GM18873 (cell line): ENCODE data around the gene PRR36.
A peak's percentile ranks its signal among the peaks of the same experiment; 100 is the strongest.

Experiments used
- ATAC-seq: cut with Tn5 transposase; IDR thresholded peaks from one replicate; pipeline ENCODE4 v1.9.1; 2021; ENCODE audit warnings: mild to moderate bottlenecking, moderate library complexity, moderate number of reproducible peaks; ENCODE audit not compliant: unreplicated experiment, low FRiP score

The PRR36 gene

GRCh38 chr19:7848779-7849457, 25.3 kb downstream of the PRR36 start:
- ATAC-seq: no peak

DNA sequence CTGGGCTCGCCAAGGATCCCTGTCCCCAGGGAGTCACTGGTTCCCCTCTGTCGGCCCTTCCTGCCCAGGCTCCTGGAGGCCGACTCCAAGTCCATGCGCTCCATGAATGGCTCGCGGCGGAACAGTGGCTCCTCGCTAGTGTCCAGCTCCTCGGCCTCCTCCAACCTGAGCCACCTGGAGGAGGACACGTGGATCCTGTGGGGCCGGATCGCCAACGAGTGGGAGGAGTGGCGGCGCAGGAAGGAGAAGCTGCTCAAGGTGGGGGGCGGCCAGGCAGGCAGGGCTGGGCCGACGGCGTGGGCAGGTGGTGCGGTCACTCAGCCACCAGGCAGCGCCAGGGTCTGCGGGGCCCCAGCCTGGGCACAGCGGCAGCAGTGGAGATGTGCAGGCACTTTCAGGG, 26.5 kb downstream of the PRR36 start:
- no peak for ATAC-seq

- ATAC-seq: no peak
These were observed 28.0 kb downstream of the PRR36 start for GRCh38 chr19:7846155-7846646.

- ATAC-seq: no peak
These were observed 28.6 kb downstream of the PRR36 start for GRCh38 chr19:7845390-7846154.

DNA sequence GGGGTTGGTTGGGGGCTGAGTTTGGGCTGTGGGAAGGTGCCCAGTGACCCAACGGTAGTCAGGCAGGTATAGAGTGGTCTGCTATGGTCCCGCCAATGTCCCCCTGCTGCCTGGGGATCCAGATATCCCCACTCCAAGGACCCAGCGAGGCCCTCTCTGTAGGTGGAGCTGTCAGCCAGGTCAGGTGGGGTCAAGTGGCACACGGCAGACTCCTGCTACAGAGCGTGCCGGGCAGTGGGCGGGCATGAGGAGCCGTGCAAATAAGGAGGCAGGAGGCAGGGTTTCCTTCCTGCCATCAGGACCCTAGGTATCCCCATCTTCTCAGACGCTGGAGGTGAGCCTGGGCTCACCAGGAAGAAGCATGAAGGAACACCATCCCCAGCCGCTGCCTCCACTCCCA, 29.2 kb downstream of the PRR36 start:
- no peak for ATAC-seq

- no peak for ATAC-seq
These were observed 29.8 kb downstream of the PRR36 start for GRCh38 chr19:7844405-7844804.

DNA sequence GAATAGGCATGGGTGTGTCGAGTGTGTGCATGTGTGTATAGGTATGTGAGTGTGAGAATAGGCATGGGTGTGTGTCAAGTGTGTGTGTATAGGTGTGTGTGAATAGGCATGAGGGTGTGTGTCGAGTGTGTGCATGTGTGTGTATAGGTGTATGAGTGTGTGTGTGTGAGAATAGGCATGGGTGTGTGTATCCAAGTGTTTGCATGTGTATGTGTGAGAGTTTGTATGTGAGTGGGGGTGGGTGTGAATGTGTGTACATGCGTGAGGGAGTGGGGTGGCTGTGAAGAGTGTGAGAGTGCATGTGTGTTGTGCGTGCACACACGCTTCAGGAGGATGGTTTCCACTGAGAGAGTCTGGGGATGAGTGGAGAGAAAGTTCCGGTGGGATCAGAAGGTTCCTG, 30.7 kb downstream of the PRR36 start:
- ATAC-seq: no peak

DNA sequence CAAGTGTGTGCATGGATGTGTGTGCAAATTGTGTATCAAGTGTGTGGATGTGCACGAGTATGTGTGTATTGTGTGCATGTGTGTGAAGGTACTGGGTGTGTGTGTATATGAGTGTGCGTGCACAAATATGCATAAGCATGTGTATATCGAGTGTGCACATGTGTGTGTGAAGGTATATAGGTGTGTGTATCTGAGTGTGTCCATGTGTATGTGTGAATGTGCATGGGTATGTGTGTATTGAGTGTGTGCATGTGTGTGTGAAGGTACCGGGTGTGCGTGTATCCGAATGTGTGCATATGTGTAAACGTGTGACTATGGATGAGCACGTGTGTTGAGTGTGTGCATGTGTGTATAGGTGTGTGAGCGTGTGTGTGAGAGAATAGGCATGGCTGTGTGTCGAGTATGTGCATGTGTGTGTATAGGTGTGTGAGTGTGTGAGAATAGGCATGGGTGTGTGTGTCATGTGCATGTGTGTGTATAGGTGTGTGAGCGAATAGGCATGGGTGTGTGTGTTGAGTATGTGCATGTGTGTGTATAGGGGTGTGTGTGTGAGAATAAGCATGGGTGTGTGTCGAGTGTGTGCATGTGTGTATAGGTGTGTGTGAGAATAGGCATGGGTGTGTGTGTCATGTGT, 31.4 kb downstream of the PRR36 start:
- ATAC-seq: no peak

GRCh38 chr19:7841751-7842660, 32.2 kb downstream of the PRR36 start:
- ATAC-seq: no peak

DNA sequence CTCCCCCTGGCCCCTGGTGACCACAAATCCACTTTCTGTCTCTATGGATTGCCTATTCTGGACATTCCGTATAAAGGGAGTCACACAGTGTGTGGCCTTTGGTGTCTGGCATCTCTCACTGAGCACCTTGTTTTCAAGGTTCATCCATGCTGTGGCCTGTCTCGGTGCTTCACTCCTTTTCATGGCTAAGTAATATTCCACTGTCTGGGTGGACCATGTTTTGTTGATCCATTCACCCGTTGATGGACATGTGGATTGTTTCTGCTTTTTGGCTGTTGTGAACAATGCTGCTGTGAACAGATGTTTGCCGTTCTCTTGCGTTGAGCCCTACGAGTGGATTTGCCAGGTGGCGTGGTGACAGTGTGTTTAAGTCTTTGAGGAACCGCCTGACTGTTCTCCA, 33.6 kb downstream of the PRR36 start:
- no peak for ATAC-seq

DNA sequence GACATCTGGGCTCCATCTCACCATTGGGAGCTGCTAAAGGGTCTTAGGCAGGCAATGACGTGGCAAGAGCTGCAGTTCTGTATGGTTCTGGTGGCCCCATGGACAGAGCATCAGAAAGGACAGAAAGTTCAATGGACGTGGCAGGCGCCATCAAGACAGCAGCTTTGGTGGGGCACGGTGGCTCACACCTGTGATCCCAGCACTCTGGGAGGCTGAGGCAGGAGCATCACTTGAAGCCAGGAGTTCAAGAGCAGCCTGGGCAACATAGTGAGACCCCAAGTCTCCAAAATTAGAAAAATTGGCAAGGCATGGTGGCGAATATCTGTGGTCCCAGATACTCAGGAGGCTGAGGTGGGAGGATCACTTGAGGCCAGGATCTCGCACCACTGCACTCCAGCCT, 34.7 kb downstream of the PRR36 start:
- ATAC-seq: no peak

DNA sequence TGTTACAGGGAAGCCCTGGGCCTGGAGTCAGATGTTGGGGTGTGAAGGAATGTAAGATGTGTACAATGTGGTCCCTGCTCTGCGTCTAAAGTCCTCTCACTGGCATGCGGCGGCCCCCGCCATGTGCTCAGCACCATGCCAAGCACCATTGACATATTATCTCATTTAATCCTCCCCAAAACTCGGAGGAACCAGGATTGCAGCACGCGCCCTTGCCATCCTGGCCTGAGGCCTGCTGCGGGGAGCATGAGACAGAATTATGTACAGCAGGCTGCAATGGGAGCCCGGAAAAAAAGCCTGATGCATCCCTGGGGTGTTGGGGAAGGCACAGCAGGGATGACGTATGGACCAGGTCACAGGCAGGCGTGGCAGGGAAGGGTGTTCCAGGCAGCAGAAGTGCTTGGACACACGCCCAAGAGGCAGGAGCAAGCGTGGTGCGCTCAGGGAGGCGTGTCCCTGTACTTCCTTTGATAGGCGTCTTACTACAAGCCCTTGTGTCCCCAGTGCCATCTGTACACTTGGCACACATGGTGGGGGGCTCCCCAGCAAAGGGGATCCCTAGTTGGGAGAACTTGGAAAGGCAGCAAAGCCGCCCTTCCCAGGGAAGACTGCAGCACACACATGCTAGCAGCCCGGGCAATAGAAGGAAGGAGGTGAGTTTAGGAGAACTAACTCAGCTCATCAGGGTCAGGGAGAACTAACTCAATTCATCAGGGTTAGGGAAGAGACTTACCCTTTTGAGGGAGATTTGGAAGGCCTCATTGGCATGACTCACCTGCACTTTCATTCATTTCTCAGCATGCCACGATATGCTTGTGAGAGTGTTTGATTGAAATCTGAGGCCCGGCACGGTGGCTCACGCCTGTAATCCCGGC, 40.7 kb downstream of the PRR36 start:
- no peak for ATAC-seq

DNA sequence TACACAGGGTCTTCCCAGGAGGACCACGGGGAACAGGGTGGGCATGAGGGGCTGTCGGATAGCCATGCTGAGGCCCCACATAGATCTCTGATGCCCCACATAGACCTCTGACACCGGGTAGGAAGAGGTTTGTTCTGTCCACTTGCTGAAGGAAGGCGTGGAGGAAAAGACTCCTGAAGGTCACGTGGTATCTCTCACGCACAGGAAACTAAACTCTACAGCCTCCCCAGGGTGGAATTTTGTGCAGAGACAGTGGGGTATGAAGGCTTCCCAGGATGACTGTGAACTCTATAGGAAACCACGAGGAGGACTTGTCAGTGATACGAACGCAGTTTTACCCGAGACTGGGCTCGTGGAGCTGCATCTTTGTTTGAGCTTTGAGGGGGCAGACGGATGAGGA, 41.4 kb downstream of the PRR36 start:
- no peak for ATAC-seq

DNA sequence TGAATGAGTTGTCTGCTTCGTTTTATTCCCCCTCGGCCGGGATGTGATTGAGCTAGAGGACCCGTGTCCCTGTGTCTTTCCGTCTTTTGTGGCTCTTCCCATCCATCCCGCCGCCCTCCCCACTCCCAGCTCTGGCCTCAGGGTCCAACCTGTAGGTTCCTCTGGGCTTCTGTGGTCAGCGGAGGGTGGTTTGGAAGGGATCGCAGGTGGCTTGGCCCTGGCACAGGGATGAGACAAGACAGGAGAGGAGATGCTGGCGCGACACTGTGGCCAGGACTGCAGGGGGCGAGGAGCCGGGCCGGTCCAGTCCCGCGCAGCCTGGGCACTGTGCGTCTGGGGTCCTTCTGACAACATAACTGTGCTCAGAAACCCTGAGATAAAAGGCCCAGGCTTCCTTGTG, 42.2 kb downstream of the PRR36 start:
- no peak for ATAC-seq

- no peak for ATAC-seq
These were observed 42.7 kb downstream of the PRR36 start for GRCh38 chr19:7831452-7831851.

GRCh38 chr19:7830823-7831222, 43.4 kb downstream of the PRR36 start:
- ATAC-seq: no peak

DNA sequence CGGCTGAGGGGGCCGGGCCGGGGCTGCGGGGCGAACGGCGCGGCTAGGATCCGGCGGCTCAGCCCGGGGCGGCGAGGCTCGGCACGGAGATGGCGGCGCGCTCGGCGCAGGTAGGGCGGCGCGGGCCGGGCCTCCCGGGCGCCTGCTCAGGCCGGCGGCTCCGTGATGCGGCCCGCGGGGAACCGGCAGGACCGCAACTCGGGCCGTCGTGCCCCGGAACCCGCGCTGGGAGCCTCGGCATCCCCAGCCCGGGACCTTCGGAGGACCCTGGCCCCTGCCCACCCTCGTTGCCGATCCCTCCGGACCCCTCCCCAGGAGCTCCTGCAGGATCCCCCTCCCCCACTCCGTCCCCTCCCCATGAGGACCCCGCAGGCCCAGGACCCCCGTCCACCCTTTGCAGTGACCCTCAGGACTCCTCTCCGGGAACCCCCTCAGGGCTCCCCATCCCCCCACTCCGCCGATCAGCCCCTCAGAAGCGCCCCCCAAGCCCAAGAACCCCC, 43.9 kb downstream of the PRR36 start:
- ATAC-seq: no peak

- ATAC-seq: peak; percentile 91
These were observed 44.5 kb downstream of the PRR36 start, which contains the start of gene EVI5L for GRCh38 chr19:7829561-7830271. TSS of gene EVI5L (plus strand) at chr19:7830218. CDS start at chr19:7846543, 16,325 bp downstream.

- ATAC-seq: no peak
These were observed 45.0 kb downstream of the PRR36 start for GRCh38 chr19:7829166-7829520.
